ENCODE data around the gene CERCAM.

DNA sequence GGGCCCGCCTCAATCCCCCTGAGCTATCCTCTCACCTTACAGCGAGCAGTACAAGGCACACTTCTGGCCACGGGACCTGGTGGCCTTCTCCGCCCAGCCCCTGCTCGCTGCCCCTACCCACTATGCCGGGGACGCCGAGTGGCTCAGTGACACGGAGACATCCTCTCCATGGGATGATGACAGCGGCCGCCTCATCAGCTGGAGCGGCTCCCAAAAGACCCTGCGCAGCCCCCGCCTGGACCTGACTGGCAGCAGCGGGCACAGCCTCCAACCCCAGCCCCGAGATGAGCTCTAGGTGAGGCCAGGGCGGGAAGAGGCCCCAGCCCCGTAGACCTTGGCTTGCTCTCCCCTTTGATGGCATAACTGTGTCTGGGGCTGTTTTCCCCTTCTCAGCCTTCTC, 15.0 kb downstream of the CERCAM start:
- no peak for TF ChIP-seq CTCF (IDR thresholded peaks at IDR 0.05)
- no peak for TF ChIP-seq POLR2A (IDR thresholded peaks at IDR 0.05)
